Measurements from ENCODE around the gene TANC1. TPM values are rescaled to one million over a fixed set of nuclear protein-coding genes. Genes with fewer than 3 reads are reported as not detected.
"Not testable (repeated sequence)": the region's sequence is repeated elsewhere in the genome, so short reads cannot be mapped to it uniquely, and the experiment has no call there.

Gene TANC1
- total RNA-seq, 1 donor from 2014 or later = 84.1 TPM

DNA sequence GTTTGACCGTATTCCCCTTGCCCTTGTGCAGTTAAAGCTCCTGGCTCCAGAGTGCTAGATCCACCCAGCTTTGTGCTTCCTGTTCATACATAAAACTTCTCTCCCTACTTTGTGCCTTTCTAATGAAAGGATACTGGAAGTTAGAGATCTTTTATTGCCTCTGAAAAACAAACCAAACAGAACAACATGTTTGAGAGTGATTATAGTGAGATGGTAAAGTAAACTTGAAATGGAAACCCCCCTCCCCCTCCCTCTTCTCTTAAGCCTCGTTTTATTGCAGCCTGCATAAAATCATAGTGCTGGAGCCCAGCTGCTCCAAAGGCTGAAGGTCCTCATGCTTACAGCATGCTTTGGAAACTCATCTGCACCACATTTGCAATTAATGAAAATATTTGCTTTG is 125.1 kb downstream of the TANC1 start:
- H3K9me3 Mint-ChIP-seq (ENCODE audit: unreplicated experiment) = no peaks in the 10 kb centered on the region
- DNase-seq (ENCODE audit: low spot score) = no peak
- H3K36me3 Mint-ChIP-seq (ENCODE audit: low read depth, unreplicated experiment) = peaks cover 24% of the 10 kb centered on the region
- peaks cover 12% of the 10 kb centered on the region for H3K27me3 Mint-ChIP-seq (ENCODE audit: unreplicated experiment)
- H3K4me3 Mint-ChIP-seq (ENCODE audit: unreplicated experiment) = peak overlapping the region; percentile 74
- peaks cover 79% of the 10 kb centered on the region for H3K4me1 Mint-ChIP-seq (ENCODE audit: unreplicated experiment)
- no peak for TF ChIP-seq CTCF (IDR thresholded peaks at IDR 0.05; ENCODE audit: unreplicated experiment)
- peak overlapping the region; percentile 36 for H3K27ac Mint-ChIP-seq (ENCODE audit: unreplicated experiment)

DNA sequence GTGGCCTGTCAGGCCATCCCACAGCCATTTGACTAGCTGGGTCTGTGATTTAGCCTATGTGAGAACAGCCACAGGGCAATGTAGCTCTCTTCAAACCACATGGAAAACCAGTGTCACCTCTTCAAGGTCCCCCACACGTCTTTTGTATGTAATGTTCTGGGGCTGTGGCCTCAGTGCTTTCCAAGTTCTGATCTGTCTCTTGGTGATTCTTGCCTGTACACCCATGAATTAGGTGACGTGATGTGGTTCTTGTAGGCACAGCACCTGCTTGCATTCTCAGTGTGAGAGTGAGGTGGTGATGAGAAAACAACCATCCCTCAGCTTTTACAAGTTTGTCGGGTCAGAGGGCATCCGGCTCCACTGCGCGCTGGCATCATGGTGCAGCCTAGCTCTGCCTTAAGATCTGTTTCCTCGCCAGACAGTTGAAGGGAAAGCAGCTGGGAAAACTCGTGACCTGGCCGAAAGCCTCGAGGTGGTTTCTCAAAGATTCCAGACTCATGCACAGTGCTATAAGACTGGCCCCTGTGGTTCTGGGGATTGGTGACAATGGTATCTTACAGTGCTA is 125.8 kb downstream of the TANC1 start:
- H3K4me3 Mint-ChIP-seq (ENCODE audit: unreplicated experiment) = no peak overlapping the region
- DNase-seq (ENCODE audit: low spot score) = no peak
- no peaks in the 10 kb centered on the region for H3K9me3 Mint-ChIP-seq (ENCODE audit: unreplicated experiment)
- peaks cover 79% of the 10 kb centered on the region for H3K4me1 Mint-ChIP-seq (ENCODE audit: unreplicated experiment)
- TF ChIP-seq CTCF (IDR thresholded peaks at IDR 0.05; ENCODE audit: unreplicated experiment) = no peak
- peak overlapping the region; percentile 18 for H3K27ac Mint-ChIP-seq (ENCODE audit: unreplicated experiment)
- H3K36me3 Mint-ChIP-seq (ENCODE audit: low read depth, unreplicated experiment) = peaks cover 24% of the 10 kb centered on the region
- peaks cover 11% of the 10 kb centered on the region for H3K27me3 Mint-ChIP-seq (ENCODE audit: unreplicated experiment)

DNA sequence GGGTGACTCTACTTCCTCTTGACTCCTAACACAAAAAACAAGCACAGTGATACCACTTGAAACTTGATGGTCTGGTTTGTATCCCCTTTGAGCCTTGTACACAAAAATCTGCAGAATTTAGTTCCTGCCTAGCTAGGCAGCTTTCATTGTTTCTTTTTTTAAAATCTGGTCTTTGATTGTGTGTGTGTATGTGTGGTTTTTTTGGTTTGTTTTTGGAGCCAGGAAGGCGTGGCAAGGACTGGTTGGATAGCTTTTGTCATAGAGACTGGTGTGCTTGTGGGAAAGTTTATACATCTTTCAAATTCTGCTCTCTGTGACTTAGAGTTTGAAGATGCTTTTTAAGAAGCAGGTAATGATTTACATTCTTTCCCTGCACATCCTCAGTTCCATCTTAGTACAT is 127.4 kb downstream of the TANC1 start:
- peaks cover 81% of the 10 kb centered on the region for H3K4me1 Mint-ChIP-seq (ENCODE audit: unreplicated experiment)
- peak overlapping the region; percentile 13 for H3K4me3 Mint-ChIP-seq (ENCODE audit: unreplicated experiment)
- TF ChIP-seq CTCF (IDR thresholded peaks at IDR 0.05; ENCODE audit: unreplicated experiment) = no peak
- H3K9me3 Mint-ChIP-seq (ENCODE audit: unreplicated experiment) = no peaks in the 10 kb centered on the region
- peaks cover 11% of the 10 kb centered on the region for H3K27me3 Mint-ChIP-seq (ENCODE audit: unreplicated experiment)
- DNase-seq (ENCODE audit: low spot score) = no peak
- peak overlapping the region; percentile 4 for H3K27ac Mint-ChIP-seq (ENCODE audit: unreplicated experiment)
- H3K36me3 Mint-ChIP-seq (ENCODE audit: low read depth, unreplicated experiment) = peaks cover 24% of the 10 kb centered on the region

DNA sequence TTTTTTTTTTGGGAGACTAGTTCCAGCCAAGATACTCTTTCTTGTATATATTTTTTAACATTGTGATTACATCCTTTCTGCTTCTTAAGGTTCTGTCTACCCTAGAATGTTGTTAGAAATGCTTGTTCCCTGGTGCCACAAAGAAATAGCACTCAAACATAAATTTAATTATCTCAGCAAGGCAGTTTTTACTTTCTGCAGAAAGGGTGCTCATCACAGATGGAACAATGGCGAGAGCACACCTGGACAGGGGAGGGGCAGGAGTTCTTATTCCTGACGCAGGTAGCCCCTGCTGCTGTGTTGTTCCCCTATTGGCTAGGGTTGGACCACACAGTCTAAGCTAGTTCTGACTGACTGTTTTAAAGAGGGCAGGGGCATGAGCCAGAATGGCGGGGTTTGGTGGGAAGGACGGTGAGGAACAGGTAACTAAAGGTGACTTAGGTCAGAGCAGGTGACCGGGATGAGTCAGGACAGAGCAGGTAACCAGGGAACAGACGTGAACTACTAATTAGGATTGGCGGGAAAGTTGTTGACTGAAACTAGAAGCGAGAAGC is 127.9 kb downstream of the TANC1 start:
- H3K9me3 Mint-ChIP-seq (ENCODE audit: unreplicated experiment); H3K27me3 Mint-ChIP-seq (ENCODE audit: unreplicated experiment); DNase-seq (ENCODE audit: low spot score): not testable (repeated sequence)
- Mint-ChIP-seq H3K36me3 (ENCODE audit: low read depth, unreplicated experiment) (peaks cover 24% of the 10 kb centered on the region), H3K4me1 (ENCODE audit: unreplicated experiment) (peaks cover 81% of the 10 kb centered on the region), H3K27ac (ENCODE audit: unreplicated experiment) (peak overlapping the region; percentile 85), H3K4me3 (ENCODE audit: unreplicated experiment) (peak overlapping the region; percentile 71)

GRCh38 chr2:159096901-159097300 is 128.5 kb downstream of the TANC1 start:
- peak overlapping the region; percentile 71 for H3K4me3 Mint-ChIP-seq (ENCODE audit: unreplicated experiment)
- peaks cover 80% of the 10 kb centered on the region for H3K4me1 Mint-ChIP-seq (ENCODE audit: unreplicated experiment)
- no peak for DNase-seq (ENCODE audit: low spot score)
- H3K27me3 Mint-ChIP-seq (ENCODE audit: unreplicated experiment) = peaks cover 7% of the 10 kb centered on the region
- TF ChIP-seq CTCF (IDR thresholded peaks at IDR 0.05; ENCODE audit: unreplicated experiment) = no peak
- peak overlapping the region; percentile 85 for H3K27ac Mint-ChIP-seq (ENCODE audit: unreplicated experiment)
- H3K36me3 Mint-ChIP-seq (ENCODE audit: low read depth, unreplicated experiment) = peaks cover 24% of the 10 kb centered on the region
- no peaks in the 10 kb centered on the region for H3K9me3 Mint-ChIP-seq (ENCODE audit: unreplicated experiment)
